COLO829 (cell line): Measurements from ENCODE around the gene PUM2.

ENCODE experiments used
- DNase-seq: peaks from one replicate; pipeline ENCODE4 v3.0.0; 2012; ENCODE audit warnings: low spot score

PUM2 gene

GRCh38 chr2:20232837-20233207 lies 117.8 kb downstream of the PUM2 start:
- no peak for DNase-seq

- no peak for DNase-seq
Observed at GRCh38 chr2:20231598-20232026, 119.0 kb downstream of the PUM2 start.

- no peak for DNase-seq
Observed at GRCh38 chr2:20231159-20231558, 119.5 kb downstream of the PUM2 start.

- no peak for DNase-seq
Observed at GRCh38 chr2:20230114-20230425, 120.6 kb downstream of the PUM2 start.

GRCh38 chr2:20229322-20230113 lies 121.1 kb downstream of the PUM2 start:
- no peak for DNase-seq

GRCh38 chr2:20227894-20228505 lies 122.6 kb downstream of the PUM2 start:
- DNase-seq: no peak

- no peak for DNase-seq
Observed at GRCh38 chr2:20226152-20226545, 124.5 kb downstream of the PUM2 start.

- DNase-seq: no peak
Observed at GRCh38 chr2:20225294-20226151, 125.1 kb downstream of the PUM2 start.

GRCh38 chr2:20224716-20225293 lies 125.8 kb downstream of the PUM2 start, which contains the start of gene SDC1:
TSS of gene SDC1 (minus strand) at chr2:20225130. CDS start at chr2:20224867, 263 bp downstream.
- no peak for DNase-seq

- no peak for DNase-seq
Observed at GRCh38 chr2:20224164-20224715, 126.4 kb downstream of the PUM2 start.

- no peak for DNase-seq
Observed at GRCh38 chr2:20223407-20224163, 127.1 kb downstream of the PUM2 start.

- DNase-seq: no peak
Observed at GRCh38 chr2:20222769-20223406, 127.8 kb downstream of the PUM2 start.

GRCh38 chr2:20222014-20222768 lies 128.5 kb downstream of the PUM2 start:
- no peak for DNase-seq

- DNase-seq: no peak
Observed at GRCh38 chr2:20221555-20221973, 129.1 kb downstream of the PUM2 start.

GRCh38 chr2:20220806-20221554 lies 129.7 kb downstream of the PUM2 start:
- no peak for DNase-seq

GRCh38 chr2:20219763-20220380 lies 130.8 kb downstream of the PUM2 start:
- no peak for DNase-seq

- DNase-seq: no peak
Observed at GRCh38 chr2:20218331-20219320, 132.0 kb downstream of the PUM2 start.
